HEK293 (cell line): ENCODE results near the gene FAM78A.

Experiments used
- CTCF ChIA-PET: fragments of 350-600 bp; formaldehyde crosslinking; extraction: SDS; loops from one replicate; lab custom pipeline; 2021; ENCODE audit warnings: antibody characterized with exemption; lab: Yijun Ruan, JAX
- POLR2A ChIA-PET: fragments of 300-600 bp; formaldehyde crosslinking; extraction: SDS; loops from one replicate; lab custom pipeline; 2020; ENCODE audit warnings: antibody characterized with exemption, inconsistent platforms; lab: Yijun Ruan, JAX
- H3K27ac ChIP-seq: fragments of 200-500 bp; sonication (Bioruptor generic); 2 replicates; pipeline ENCODE4 v1.5.1; 2014; ENCODE audit warnings: low read depth, low read length, control low read depth, inconsistent platforms; ENCODE audit errors: extremely low read depth
- H3K36me3 ChIP-seq, 2 experiments: fragments of 200-500 bp in 1 of 2; sonication (Bioruptor generic) in 1 of 2; 1 replicate in 1 of 2; 2 replicates in 1 of 2; pipeline ENCODE4 v1.5.1; 2014 to 2017; ENCODE audit warnings: inconsistent platforms in 2 of 2, low read length in 2 of 2; ENCODE audit not compliant: control insufficient read depth in 2 of 2, insufficient read depth in 1 of 2
- H3K4me1 ChIP-seq: fragments of 200-500 bp; sonication (Bioruptor generic); 2 replicates; pipeline ENCODE4 v1.5.1; 2014; ENCODE audit warnings: mild to moderate bottlenecking, low read length, inconsistent platforms; ENCODE audit not compliant: control insufficient read depth, insufficient read depth
- H3K4me3 ChIP-seq: 2 replicates; pipeline ENCODE4 v1.5.1; 2011; ENCODE audit warnings: low read depth, mild to moderate bottlenecking, control low read depth, low read length, moderate library complexity
- H3K9me3 ChIP-seq: fragments of 200-500 bp; sonication (Bioruptor generic); 2 replicates; pipeline ENCODE4 v1.5.1; 2014; ENCODE audit warnings: low read depth, low read length, inconsistent platforms; ENCODE audit not compliant: control insufficient read depth, insufficient read depth
- HOXA7 ChIP-seq: sonication (generic); formaldehyde crosslinking; IDR thresholded peaks from 2 replicates; pipeline ENCODE4 v1.8.1; 2022; ENCODE audit warnings: missing genetic modification reagents, borderline replicate concordance
- HOXC10 ChIP-seq: sonication (generic); formaldehyde crosslinking; IDR thresholded peaks from 2 replicates; pipeline ENCODE4 v1.8.1; 2023; ENCODE audit warnings: mild to moderate bottlenecking, missing genetic modification reagents
- KLF1 ChIP-seq: fragments of 450-650 bp; formaldehyde crosslinking; IDR thresholded peaks from 2 replicates; pipeline ENCODE4 v1.5.1; 2016; ENCODE audit warnings: missing biosample characterization, missing genetic modification characterization
- OSR2 ChIP-seq: fragments of 450-650 bp; formaldehyde crosslinking; IDR thresholded peaks from 2 replicates; pipeline ENCODE4 v1.5.1; 2016; ENCODE audit warnings: missing biosample characterization, missing genetic modification characterization
- REST ChIP-seq: fragments of 450-650 bp; formaldehyde crosslinking; IDR thresholded peaks from 2 replicates; pipeline ENCODE4 v1.5.1; 2016; ENCODE audit warnings: missing biosample characterization, missing genetic modification characterization
- SP3 ChIP-seq: fragments of 450-650 bp; formaldehyde crosslinking; IDR thresholded peaks from 2 replicates; pipeline ENCODE4 v1.5.1; 2016; ENCODE audit warnings: missing biosample characterization, missing genetic modification characterization
- YY1 ChIP-seq: fragments of 450-650 bp; formaldehyde crosslinking; IDR thresholded peaks from 2 replicates; pipeline ENCODE4 v1.5.1; 2018; ENCODE audit warnings: missing biosample characterization, missing genetic modification characterization
- ZBTB17 ChIP-seq: fragments of 450-650 bp; formaldehyde crosslinking; IDR thresholded peaks from 2 replicates; pipeline ENCODE4 v1.5.1; 2016; ENCODE audit warnings: missing biosample characterization, missing genetic modification characterization
- ZBTB44 ChIP-seq: fragments of 450-650 bp; IDR thresholded peaks from 2 replicates; pipeline ENCODE4 v1.5.1; 2018; ENCODE audit warnings: missing biosample characterization, mild to moderate bottlenecking, missing genetic modification characterization
- ZNF302 ChIP-seq: fragments of 450-650 bp; formaldehyde crosslinking; IDR thresholded peaks from 2 replicates; pipeline ENCODE4 v1.5.1; 2016; ENCODE audit warnings: missing biosample characterization, missing genetic modification characterization, low read depth
- ZNF514 ChIP-seq: fragments of 450-650 bp; formaldehyde crosslinking; IDR thresholded peaks from 2 replicates; pipeline ENCODE4 v1.5.1; 2016; ENCODE audit warnings: missing biosample characterization, missing genetic modification characterization
- ZNF555 ChIP-seq: fragments of 450-650 bp; formaldehyde crosslinking; conservative IDR thresholded peaks from 2 replicates; pipeline ENCODE4 v1.5.1; 2017; ENCODE audit warnings: missing biosample characterization, mild to moderate bottlenecking, missing genetic modification characterization, inconsistent platforms
- ZNF596 ChIP-seq: fragments of 450-650 bp; IDR thresholded peaks from 2 replicates; pipeline ENCODE4 v1.5.0; 2018; ENCODE audit warnings: missing biosample characterization, mild to moderate bottlenecking, missing genetic modification characterization, moderate library complexity
- ZNF664 ChIP-seq: fragments of 450-650 bp; formaldehyde crosslinking; IDR thresholded peaks from 2 replicates; pipeline ENCODE4 v1.5.1; 2016; ENCODE audit warnings: missing biosample characterization, missing genetic modification characterization
- ZNF701 ChIP-seq: fragments of 450-650 bp; formaldehyde crosslinking; IDR thresholded peaks from 2 replicates; pipeline ENCODE4 v1.5.1; 2016; ENCODE audit warnings: missing biosample characterization, missing genetic modification characterization
- ZNF792 ChIP-seq: fragments of 450-650 bp; formaldehyde crosslinking; IDR thresholded peaks from 2 replicates; pipeline ENCODE4 v1.5.1; 2016; ENCODE audit warnings: missing biosample characterization, missing genetic modification characterization
- ZNF837 ChIP-seq: fragments of 450-650 bp; formaldehyde crosslinking; IDR thresholded peaks from 2 replicates; pipeline ENCODE4 v1.5.1; 2016; ENCODE audit warnings: missing biosample characterization, missing genetic modification characterization
- TF ChIP-seq, protein P1 (sequence below): fragments of 450-650 bp; formaldehyde crosslinking; IDR thresholded peaks from 2 replicates; pipeline ENCODE4 v1.5.1; 2016; ENCODE audit warnings: missing biosample characterization, missing genetic modification characterization

The FAM78A gene

GRCh38 chr9:131310833-131311554, 34.7 kb upstream of the FAM78A start (continued):
- TF ChIP-seq ZNF555 (tag by site-specific recombination) = no peak

GRCh38 chr9:131309530-131310276, 33.4 kb upstream of the FAM78A start:
- Histone ChIP-seq H3K4me1 (no peaks in the 10 kb centered on the region), H3K36me3 (no peaks in the 10 kb centered on the region), H3K9me3 (no peaks in the 10 kb centered on the region)
- CTCF ChIA-PET = interaction anchor here (0.7 to 4.4 kb wide), 3 partner anchors 27 to 115 kb away, joined by 3 to 23 read pairs (median 3); no protein-coding TSS in a partner anchor
- TF ChIP-seq YY1 (tag by site-specific recombination) (no peak), ZNF596 (no peak), SP3 (tag by site-specific recombination) (no peak), ZBTB17 (tag by site-specific recombination) (no peak), ZBTB44 (tag by site-specific recombination) (no peak), OSR2 (tag by site-specific recombination) (no peak), HOXA7 (CRISPR knock-in tag) (no peak), ZNF701 (tag by site-specific recombination) (no peak), ZNF664 (tag by site-specific recombination) (no peak), ZNF792 (no peak), HOXC10 (CRISPR knock-in tag) (no peak), ZNF514 (tag by site-specific recombination) (no peak), ZNF837 (tag by site-specific recombination) (no peak), KLF1 (tag by site-specific recombination) (no peak), REST (tag by site-specific recombination) (no peak), ZNF302 (no peak)
- TF ChIP-seq, protein P1, sequence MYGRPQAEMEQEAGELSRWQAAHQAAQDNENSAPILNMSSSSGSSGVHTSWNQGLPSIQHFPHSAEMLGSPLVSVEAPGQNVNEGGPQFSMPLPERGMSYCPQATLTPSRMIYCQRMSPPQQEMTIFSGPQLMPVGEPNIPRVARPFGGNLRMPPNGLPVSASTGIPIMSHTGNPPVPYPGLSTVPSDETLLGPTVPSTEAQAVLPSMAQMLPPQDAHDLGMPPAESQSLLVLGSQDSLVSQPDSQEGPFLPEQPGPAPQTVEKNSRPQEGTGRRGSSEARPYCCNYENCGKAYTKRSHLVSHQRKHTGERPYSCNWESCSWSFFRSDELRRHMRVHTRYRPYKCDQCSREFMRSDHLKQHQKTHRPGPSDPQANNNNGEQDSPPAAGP (tag by site-specific recombination) = no peak
- TF ChIP-seq, all 188 proteins: peak for 0
- H3K27ac ChIP-seq = no peak overlapping the region
- no peak overlapping the region for H3K4me3 ChIP-seq
- POLR2A ChIA-PET = interaction anchor here (0.6 kb wide), 1 partner anchor 475 kb away, joined by 11 read pairs; no protein-coding TSS in a partner anchor
